CD14-positive monocyte (primary cell): ENCODE results near the gene DRC3. TPM values are rescaled to one million over a fixed set of nuclear protein-coding genes. Genes with fewer than 3 reads are reported as not detected.

ENCODE experiments used
- DNase-seq, 3 donors: peaks; one replicate each; pipeline ENCODE4 v3.0.0-alpha.2; 2011 to 2022
- H2AFZ ChIP-seq: 2 replicates; pipeline ENCODE4 v1.6.0; 2012; ENCODE audit warnings: mild to moderate bottlenecking, low read depth, low read length, inconsistent platforms; ENCODE audit not compliant: insufficient read depth, poor library complexity, severe bottlenecking
- H3K27ac ChIP-seq, 2 donors: 1 replicate in 1 of 2; 2 replicates in 1 of 2; pipeline ENCODE4 v1.5.1; 2012 to 2013; ENCODE audit warnings: low read length in 2 of 2, control low read depth in 1 of 2, inconsistent platforms in 1 of 2, low read depth in 1 of 2, mild to moderate bottlenecking in 1 of 2
- H3K27me3 ChIP-seq, 2 donors: one replicate each; pipeline versions ENCODE4 v1.6.0 to v1.6.1; 2011 to 2013; ENCODE audit warnings: low read length in 2 of 2; ENCODE audit not compliant: control insufficient read depth in 2 of 2, insufficient read depth in 2 of 2
- H3K36me3 ChIP-seq, 2 donors: replicated peaks in 1 of 2; 1 replicate in 1 of 2; 2 replicates in 1 of 2; pipeline versions ENCODE4 v1.5.1 to v1.6.1; 2012 to 2013; ENCODE audit warnings: low read length in 2 of 2, control low read depth in 1 of 2, inconsistent platforms in 1 of 2, mild to moderate bottlenecking in 1 of 2; ENCODE audit not compliant: insufficient read depth in 2 of 2, control insufficient read depth in 1 of 2
- H3K4me1 ChIP-seq, 2 donors: 1 replicate in 1 of 2; 2 replicates in 1 of 2; pipeline versions ENCODE4 v1.5.1 to v1.6.1; 2012 to 2013; ENCODE audit warnings: low read length in 2 of 2, control low read depth in 1 of 2, inconsistent platforms in 1 of 2, mild to moderate bottlenecking in 1 of 2, moderate library complexity in 1 of 2; ENCODE audit not compliant: insufficient read depth in 2 of 2, control insufficient read depth in 1 of 2
- H3K4me2 ChIP-seq: replicated peaks from 2 replicates; pipeline ENCODE3; 2012; ENCODE audit warnings: low read length, moderate library complexity, mild to moderate bottlenecking; ENCODE audit not compliant: poor library complexity, severe bottlenecking; ENCODE audit errors: extremely low read depth
- H3K4me3 ChIP-seq, 3 experiments: fragments of 200-600 bp in 1 of 3; sonication (generic) in 1 of 3; replicated peaks in 1 of 3; 1 replicate in 2 of 3; 2 replicates in 1 of 3; pipeline ENCODE4 v1.5.1; 2011 to 2013; ENCODE audit warnings: low read length in 3 of 3, mild to moderate bottlenecking in 3 of 3, control low read depth in 2 of 3, low read depth in 2 of 3, inconsistent platforms in 1 of 3, moderate library complexity in 1 of 3
- H3K79me2 ChIP-seq: 2 replicates; pipeline ENCODE4 v1.6.0; 2012; ENCODE audit warnings: mild to moderate bottlenecking, control low read depth, inconsistent platforms, low read length, moderate library complexity; ENCODE audit not compliant: insufficient read depth
- H3K9ac ChIP-seq: 2 replicates; pipeline ENCODE4 v1.6.0; 2017; ENCODE audit warnings: low read length, mild to moderate bottlenecking; ENCODE audit not compliant: insufficient read depth, poor library complexity, severe bottlenecking
- H3K9me3 ChIP-seq, 2 donors: replicated peaks in 1 of 2; 1 replicate in 1 of 2; 2 replicates in 1 of 2; pipeline versions ENCODE4 v1.5.1 to v1.6.1; 2012 to 2013; ENCODE audit warnings: low read length in 2 of 2, control low read depth in 1 of 2; ENCODE audit not compliant: control insufficient read depth in 1 of 2, insufficient read depth in 1 of 2
- H4K20me1 ChIP-seq: 2 replicates; pipeline ENCODE4 v1.6.0; 2012; ENCODE audit warnings: mild to moderate bottlenecking, low read length, control low read depth, moderate library complexity; ENCODE audit not compliant: insufficient read depth
- H3K27ac Mint-ChIP-seq, 7 donors: one replicate each; pipeline ENCODE4 v1.8.0; 2020; ENCODE audit warnings: mild to moderate bottlenecking in 7 of 7, mixed read lengths in 7 of 7, moderate library complexity in 6 of 7, inconsistent platforms in 2 of 7
- H3K27me3 Mint-ChIP-seq, 3 donors: one replicate each; pipeline ENCODE4 v1.8.0; 2021 to 2022; ENCODE audit warnings: low read depth in 3 of 3, mild to moderate bottlenecking in 3 of 3, mixed read lengths in 3 of 3, moderate library complexity in 3 of 3, inconsistent platforms in 1 of 3
- H3K36me3 Mint-ChIP-seq, 2 donors: one replicate each; pipeline ENCODE4 v1.8.0; 2020; ENCODE audit warnings: mixed read lengths in 2 of 2, inconsistent platforms in 1 of 2, mild to moderate bottlenecking in 1 of 2
- H3K4me1 Mint-ChIP-seq: one replicate; pipeline ENCODE4 v1.8.0; 2020; ENCODE audit warnings: mild to moderate bottlenecking, mixed read lengths
- H3K4me3 Mint-ChIP-seq, 2 donors: one replicate each; pipeline ENCODE4 v1.8.0; 2020; ENCODE audit warnings: mild to moderate bottlenecking in 2 of 2, mixed read lengths in 2 of 2, moderate library complexity in 1 of 2
- H3K9me3 Mint-ChIP-seq, 7 donors: one replicate each; pipeline ENCODE4 v1.8.0; 2020 to 2022; ENCODE audit warnings: mixed read lengths in 7 of 7, mild to moderate bottlenecking in 6 of 7, moderate library complexity in 6 of 7, inconsistent platforms in 2 of 7
- CTCF ChIP-seq: fragments of 200-600 bp; IDR thresholded peaks from one replicate; pipeline ENCODE4 v1.8.0; 2022; ENCODE audit warnings: antibody characterized with exemption, mild to moderate bottlenecking
- WGBS: methylation state at CpG from one replicate; pipeline ENCODE4 v1.1.5; 2013; ENCODE audit warnings: missing lambda C conversion rate; ENCODE audit not compliant: insufficient coverage; 5-methylcytosine and 5-hydroxymethylcytosine counted together
- intact Hi-C, 2 donors: fragments of 100-400 bp; cut with micrococcal nuclease; formaldehyde crosslinking; loops; one replicate each; pipeline versions ENCODE4 v1.15.0 to v1.15.1; 2023
- polyA plus RNA-seq, 3 donors: library from polyadenylated mRNA; depleted of rRNA in 1 of 3; unstranded in 2 of 3; stranded (reverse) in 1 of 3; fragments of 300-500 nt in 2 of 3; fragments of >200 nt in 1 of 3; fragmentation: Illumina TruSeq in 2 of 3; gene quantifications; 1 replicate in 2 of 3; 2 replicates in 1 of 3; pipeline ENCODE4 v1.2.3, GENCODE V29; 2012 to 2021

DRC3 gene
- polyA plus RNA-seq, 3 donors = 0.23 to 0.58 (median 0.39) TPM

DNA sequence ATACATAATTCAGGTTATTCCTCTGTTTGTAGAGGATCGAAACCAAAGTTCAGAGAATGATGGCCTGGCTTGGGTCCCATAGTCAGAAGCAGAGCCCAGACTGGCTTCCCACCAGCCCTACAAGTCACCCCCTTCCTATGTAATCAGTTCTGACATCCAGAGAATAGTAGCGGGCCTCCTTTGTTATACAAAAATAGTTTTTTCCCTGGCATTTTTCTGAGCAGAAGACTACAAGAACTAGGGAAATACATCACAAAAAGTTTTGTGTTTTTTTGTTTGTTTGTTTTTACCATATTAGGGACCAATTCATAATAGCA is 47.1 kb downstream of the DRC3 start:
- Histone ChIP-seq H2AFZ (no peak overlapping the region), H3K27me3 (no peaks in the 10 kb centered on the region), H3K79me2 (peaks cover 3% of the 10 kb centered on the region), H3K9me3 (no peaks in the 10 kb centered on the region), H3K9ac (no peak overlapping the region), H4K20me1 (peaks cover 1% of the 10 kb centered on the region), H3K4me3 (no peak overlapping the region), H3K4me2 (no peak overlapping the region), H3K36me3 (peaks cover 79 to 96% of the 10 kb centered on the region in 2 donors), H3K27ac (no peak overlapping the region), H3K4me1 (peaks cover 0 to under 1% of the 10 kb centered on the region in 2 donors)
- Mint-ChIP-seq H3K9me3 (no peaks in the 10 kb centered on the region), H3K4me1 (peaks cover under 1% of the 10 kb centered on the region), H3K4me3 (no peak overlapping the region), H3K27me3 (peaks cover 0 to 1% (median 0%) of the 10 kb centered on the region in 3 donors), H3K36me3 (peaks cover 69 to 90% of the 10 kb centered on the region in 2 donors), H3K27ac (no peak overlapping the region)
- intact Hi-C loops = loop anchor here in 1 of 2 donors (10.0 kb wide), 1 partner anchor 205 kb away; no protein-coding TSS in a partner anchor
- no peak for TF ChIP-seq CTCF
- no peak for DNase-seq
- WGBS = no CpG with 5 or more reads among the region's 2 CpGs

GRCh38 chr17:18020971-18021370 is 48.3 kb downstream of the DRC3 start:
- TF ChIP-seq CTCF = no peak
- H3K9me3 ChIP-seq = no peaks in the 10 kb centered on the region
- no peak overlapping the region for H3K4me2 ChIP-seq
- Mint-ChIP-seq H3K27me3 (peaks cover 0 to 1% (median 1%) of the 10 kb centered on the region in 3 donors), H3K27ac (peak overlapping the region in 3 of 7 donors; percentile 14 to 74 (median 58)), H3K9me3 (no peaks in the 10 kb centered on the region), H3K36me3 (peaks cover 64 to 84% of the 10 kb centered on the region in 2 donors), H3K4me1 (peaks cover 12% of the 10 kb centered on the region), H3K4me3 (no peak overlapping the region)
- intact Hi-C loops = loop anchor here in 1 of 2 donors (10.0 kb wide), 1 partner anchor 206 kb away; no protein-coding TSS in a partner anchor
- peaks cover 8% of the 10 kb centered on the region for H3K79me2 ChIP-seq
- no peaks in the 10 kb centered on the region for H3K27me3 ChIP-seq
- H3K9ac ChIP-seq = no peak overlapping the region
- no peak overlapping the region for H2AFZ ChIP-seq
- WGBS = 96% methylated on average over 5 of the region's 6 CpGs
- DNase-seq = no peak
- H3K27ac ChIP-seq = no peak overlapping the region
- H3K4me3 ChIP-seq = no peak overlapping the region
- H3K36me3 ChIP-seq = peaks cover 68 to 88% of the 10 kb centered on the region in 2 donors
- H3K4me1 ChIP-seq = peaks cover 11 to 12% of the 10 kb centered on the region in 2 donors
- peaks cover 13% of the 10 kb centered on the region for H4K20me1 ChIP-seq
